Trophoblast cell (in vitro differentiated cells and primary cell): Measurements from ENCODE around the gene CROCC2.

Experiments used
- DNase-seq, 2 donors: peaks; one replicate each; pipeline ENCODE4 v3.0.0-alpha.2; 2016
- H2AFZ ChIP-seq: 2 replicates; pipeline ENCODE4 v1.6.1; 2013; ENCODE audit warnings: low read length, moderate library complexity, mild to moderate bottlenecking; ENCODE audit not compliant: insufficient read depth, poor library complexity
- H2AK5ac ChIP-seq: 2 replicates; pipeline ENCODE4 v1.6.1; 2013; ENCODE audit warnings: mild to moderate bottlenecking, low read length
- H2BK120ac ChIP-seq: 2 replicates; pipeline ENCODE4 v1.6.1; 2013; ENCODE audit warnings: low read length, mild to moderate bottlenecking, moderate library complexity; ENCODE audit not compliant: insufficient read depth, poor library complexity
- H2BK12ac ChIP-seq: 2 replicates; pipeline ENCODE4 v1.6.1; 2013; ENCODE audit warnings: mild to moderate bottlenecking, low read length, moderate library complexity
- H2BK5ac ChIP-seq: 2 replicates; pipeline ENCODE4 v1.6.1; 2013; ENCODE audit warnings: low read length, low read depth, moderate library complexity, mild to moderate bottlenecking; ENCODE audit not compliant: poor library complexity
- H3K14ac ChIP-seq: 2 replicates; pipeline ENCODE4 v1.6.1; 2013; ENCODE audit warnings: mild to moderate bottlenecking, low read length
- H3K18ac ChIP-seq: 2 replicates; pipeline ENCODE4 v1.6.1; 2013; ENCODE audit warnings: mild to moderate bottlenecking, low read length
- H3K23ac ChIP-seq: 2 replicates; pipeline ENCODE4 v1.6.1; 2013; ENCODE audit warnings: low read length
- H3K27ac ChIP-seq: 2 replicates; pipeline ENCODE4 v1.5.1; 2013; ENCODE audit warnings: low read depth, mild to moderate bottlenecking, inconsistent platforms, low read length, moderate library complexity
- H3K27me3 ChIP-seq: 2 replicates; pipeline ENCODE4 v1.6.1; 2013; ENCODE audit warnings: inconsistent platforms, mild to moderate bottlenecking, low read length, moderate library complexity; ENCODE audit not compliant: insufficient read depth
- H3K36me3 ChIP-seq, 2 experiments: 1 replicate in 1 of 2; 2 replicates in 1 of 2; pipeline ENCODE4 v1.6.1; 2013; ENCODE audit warnings: low read length in 2 of 2, mild to moderate bottlenecking in 2 of 2, moderate library complexity in 1 of 2; ENCODE audit not compliant: insufficient read depth in 2 of 2, control insufficient read depth in 1 of 2
- H3K4ac ChIP-seq: 2 replicates; pipeline ENCODE4 v1.6.1; 2013; ENCODE audit warnings: low read depth, mild to moderate bottlenecking, low read length, moderate library complexity
- H3K4me1 ChIP-seq, 2 experiments: 1 replicate in 1 of 2; 2 replicates in 1 of 2; pipeline ENCODE4 v1.6.1; 2013; ENCODE audit warnings: low read length in 2 of 2, mild to moderate bottlenecking in 2 of 2, moderate library complexity in 1 of 2; ENCODE audit not compliant: insufficient read depth in 2 of 2, control insufficient read depth in 1 of 2
- H3K4me2 ChIP-seq: 2 replicates; pipeline ENCODE4 v1.6.1; 2013; ENCODE audit warnings: inconsistent platforms, mild to moderate bottlenecking, low read length, moderate library complexity
- H3K4me3 ChIP-seq: 2 replicates; pipeline ENCODE4 v1.5.1; 2013; ENCODE audit warnings: mild to moderate bottlenecking, low read depth, low read length, inconsistent platforms
- H3K79me1 ChIP-seq: one replicate; pipeline ENCODE4 v1.6.1; 2013; ENCODE audit warnings: low read length
- H3K79me2 ChIP-seq: 2 replicates; pipeline ENCODE4 v1.6.1; 2013; ENCODE audit warnings: low read length, mild to moderate bottlenecking; ENCODE audit not compliant: control insufficient read depth, insufficient read depth, poor library complexity
- H3K9ac ChIP-seq: 2 replicates; pipeline ENCODE4 v1.6.1; 2013; ENCODE audit warnings: mild to moderate bottlenecking, low read length
- H3K9me3 ChIP-seq: 2 replicates; pipeline ENCODE4 v1.6.1; 2013; ENCODE audit warnings: low read depth, mild to moderate bottlenecking, control low read depth, inconsistent platforms, low read length; ENCODE audit not compliant: insufficient read depth
- H4K12ac ChIP-seq: 2 replicates; pipeline ENCODE4 v1.6.1; 2013; ENCODE audit warnings: low read depth, mild to moderate bottlenecking, low read length, moderate library complexity
- H4K8ac ChIP-seq: 2 replicates; pipeline ENCODE4 v1.6.1; 2013; ENCODE audit warnings: low read depth, mild to moderate bottlenecking, low read length, moderate library complexity
- H4K91ac ChIP-seq: one replicate; pipeline ENCODE4 v1.6.1; 2013; ENCODE audit warnings: low read depth, mild to moderate bottlenecking, low read length, moderate library complexity
- WGBS: extraction: QIAGEN DNeasy Blood & Tissue Kit; methylation state at CpG from one replicate; pipeline ENCODE4 v1.1.7; 2013; ENCODE audit warnings: missing lambda C conversion rate; ENCODE audit not compliant: insufficient read length, insufficient coverage; ENCODE audit errors: extremely low coverage; 5-methylcytosine and 5-hydroxymethylcytosine counted together

The CROCC2 gene

GRCh38 chr2:241014764-241015163 is 108.6 kb downstream of the CROCC2 start:
- H2BK12ac ChIP-seq, result no peak overlapping the region
- peaks cover 7 to 9% of the 10 kb centered on the region in 2 experiments for H3K4me1 ChIP-seq
- no peak overlapping the region for H3K4me2 ChIP-seq
- H3K27ac ChIP-seq, result no peak overlapping the region
- no peak overlapping the region for H2AK5ac ChIP-seq
- H3K27me3 ChIP-seq, result no peaks in the 10 kb centered on the region
- no peak overlapping the region for H3K14ac ChIP-seq
- H3K18ac ChIP-seq, result no peak overlapping the region
- H3K23ac ChIP-seq, result no peak overlapping the region
- peaks cover 3% of the 10 kb centered on the region for H3K79me1 ChIP-seq
- no peak overlapping the region for H4K8ac ChIP-seq
- no peaks in the 10 kb centered on the region for H3K36me3 ChIP-seq
- H3K4ac ChIP-seq, result no peak overlapping the region
- no peak overlapping the region for H2AFZ ChIP-seq
- H3K9ac ChIP-seq, result no peak overlapping the region
- no CpG with 5 or more reads among the region's 10 CpGs for WGBS
- no peak for DNase-seq
- H4K12ac ChIP-seq, result no peak overlapping the region
- no peak overlapping the region for H2BK5ac ChIP-seq
- no peak overlapping the region for H2BK120ac ChIP-seq
- H4K91ac ChIP-seq, result no peak overlapping the region
- peaks cover 13% of the 10 kb centered on the region for H3K9me3 ChIP-seq
- H3K4me3 ChIP-seq, result no peak overlapping the region
- peaks cover 2% of the 10 kb centered on the region for H3K79me2 ChIP-seq

GRCh38 chr2:241015439-241015838 is 109.3 kb downstream of the CROCC2 start:
- H3K9ac ChIP-seq, result no peak overlapping the region
- no peak overlapping the region for H3K23ac ChIP-seq
- no peak overlapping the region for H2BK120ac ChIP-seq
- no peak overlapping the region for H2BK5ac ChIP-seq
- no peak overlapping the region for H2AFZ ChIP-seq
- H3K79me2 ChIP-seq, result no peaks in the 10 kb centered on the region
- no peak overlapping the region for H3K14ac ChIP-seq
- no peak overlapping the region for H3K4ac ChIP-seq
- no CpG with 5 or more reads among the region's 13 CpGs for WGBS
- H3K27me3 ChIP-seq, result no peaks in the 10 kb centered on the region
- peaks cover 13% of the 10 kb centered on the region for H3K9me3 ChIP-seq
- no peak overlapping the region for H3K4me2 ChIP-seq
- peaks cover 2 to 3% of the 10 kb centered on the region in 2 experiments for H3K4me1 ChIP-seq
- no peaks in the 10 kb centered on the region for H3K36me3 ChIP-seq
- no peak overlapping the region for H2BK12ac ChIP-seq
- H4K91ac ChIP-seq, result no peak overlapping the region
- no peak overlapping the region for H3K4me3 ChIP-seq
- DNase-seq, result no peak
- no peak overlapping the region for H3K18ac ChIP-seq
- no peak overlapping the region for H3K27ac ChIP-seq
- H2AK5ac ChIP-seq, result no peak overlapping the region
- no peaks in the 10 kb centered on the region for H3K79me1 ChIP-seq
- no peak overlapping the region for H4K8ac ChIP-seq
- no peak overlapping the region for H4K12ac ChIP-seq

GRCh38 chr2:241017228-241017940 is 111.2 kb downstream of the CROCC2 start:
- H3K4ac ChIP-seq, result no peak overlapping the region
- H3K14ac ChIP-seq, result no peak overlapping the region
- H3K27me3 ChIP-seq, result no peaks in the 10 kb centered on the region
- no peak overlapping the region for H2BK120ac ChIP-seq
- no peaks in the 10 kb centered on the region for H3K4me1 ChIP-seq
- H3K79me1 ChIP-seq, result no peaks in the 10 kb centered on the region
- H2BK5ac ChIP-seq, result no peak overlapping the region
- H4K8ac ChIP-seq, result no peak overlapping the region
- H2BK12ac ChIP-seq, result no peak overlapping the region
- no peak overlapping the region for H4K12ac ChIP-seq
- no peak for DNase-seq
- H3K4me3 ChIP-seq, result no peak overlapping the region
- H2AK5ac ChIP-seq, result no peak overlapping the region
- H3K36me3 ChIP-seq, result no peaks in the 10 kb centered on the region
- no peak overlapping the region for H3K9ac ChIP-seq
- no peak overlapping the region for H3K18ac ChIP-seq
- WGBS, result no CpG with 5 or more reads among the region's 13 CpGs
- H3K79me2 ChIP-seq, result no peaks in the 10 kb centered on the region
- H3K9me3 ChIP-seq, result peaks cover 13% of the 10 kb centered on the region
- H2AFZ ChIP-seq, result no peak overlapping the region
- no peak overlapping the region for H4K91ac ChIP-seq
- H3K23ac ChIP-seq, result no peak overlapping the region
- no peak overlapping the region for H3K4me2 ChIP-seq
- no peak overlapping the region for H3K27ac ChIP-seq

GRCh38 chr2:241018051-241018891 is 112.1 kb downstream of the CROCC2 start:
- Histone ChIP-seq H2BK12ac (no peak overlapping the region), H3K79me2 (no peaks in the 10 kb centered on the region)
- WGBS, result no CpG with 5 or more reads among the region's 26 CpGs

More at GRCh38 chr2:241018051-241018891, 112.1 kb downstream of the CROCC2 start:
- H4K12ac ChIP-seq, result no peak overlapping the region
- H3K36me3 ChIP-seq, result no peaks in the 10 kb centered on the region
- H2BK120ac ChIP-seq, result no peak overlapping the region
- H3K79me1 ChIP-seq, result no peaks in the 10 kb centered on the region
- no peak overlapping the region for H3K4me2 ChIP-seq
- H3K4ac ChIP-seq, result no peak overlapping the region
- no peak overlapping the region for H3K14ac ChIP-seq
- H3K4me3 ChIP-seq, result no peak overlapping the region
- no peak for DNase-seq
- H3K27ac ChIP-seq, result no peak overlapping the region
- no peak overlapping the region for H2BK5ac ChIP-seq
- H2AK5ac ChIP-seq, result no peak overlapping the region
- no peak overlapping the region for H4K91ac ChIP-seq
- H3K4me1 ChIP-seq, result no peaks in the 10 kb centered on the region
- H3K18ac ChIP-seq, result no peak overlapping the region
- H4K8ac ChIP-seq, result no peak overlapping the region
- H3K9ac ChIP-seq, result no peak overlapping the region
- peaks cover 13% of the 10 kb centered on the region for H3K9me3 ChIP-seq
- no peaks in the 10 kb centered on the region for H3K27me3 ChIP-seq
- H2AFZ ChIP-seq, result no peak overlapping the region
- no peak overlapping the region for H3K23ac ChIP-seq
